ENCODE measurements around the gene MAGEA11.
"Not testable (repeated sequence)": the region's sequence is repeated elsewhere in the genome, so short reads cannot be mapped to it uniquely, and the experiment has no call there.

MAGEA11 gene, protein sequence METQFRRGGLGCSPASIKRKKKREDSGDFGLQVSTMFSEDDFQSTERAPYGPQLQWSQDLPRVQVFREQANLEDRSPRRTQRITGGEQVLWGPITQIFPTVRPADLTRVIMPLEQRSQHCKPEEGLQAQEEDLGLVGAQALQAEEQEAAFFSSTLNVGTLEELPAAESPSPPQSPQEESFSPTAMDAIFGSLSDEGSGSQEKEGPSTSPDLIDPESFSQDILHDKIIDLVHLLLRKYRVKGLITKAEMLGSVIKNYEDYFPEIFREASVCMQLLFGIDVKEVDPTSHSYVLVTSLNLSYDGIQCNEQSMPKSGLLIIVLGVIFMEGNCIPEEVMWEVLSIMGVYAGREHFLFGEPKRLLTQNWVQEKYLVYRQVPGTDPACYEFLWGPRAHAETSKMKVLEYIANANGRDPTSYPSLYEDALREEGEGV

DNA sequence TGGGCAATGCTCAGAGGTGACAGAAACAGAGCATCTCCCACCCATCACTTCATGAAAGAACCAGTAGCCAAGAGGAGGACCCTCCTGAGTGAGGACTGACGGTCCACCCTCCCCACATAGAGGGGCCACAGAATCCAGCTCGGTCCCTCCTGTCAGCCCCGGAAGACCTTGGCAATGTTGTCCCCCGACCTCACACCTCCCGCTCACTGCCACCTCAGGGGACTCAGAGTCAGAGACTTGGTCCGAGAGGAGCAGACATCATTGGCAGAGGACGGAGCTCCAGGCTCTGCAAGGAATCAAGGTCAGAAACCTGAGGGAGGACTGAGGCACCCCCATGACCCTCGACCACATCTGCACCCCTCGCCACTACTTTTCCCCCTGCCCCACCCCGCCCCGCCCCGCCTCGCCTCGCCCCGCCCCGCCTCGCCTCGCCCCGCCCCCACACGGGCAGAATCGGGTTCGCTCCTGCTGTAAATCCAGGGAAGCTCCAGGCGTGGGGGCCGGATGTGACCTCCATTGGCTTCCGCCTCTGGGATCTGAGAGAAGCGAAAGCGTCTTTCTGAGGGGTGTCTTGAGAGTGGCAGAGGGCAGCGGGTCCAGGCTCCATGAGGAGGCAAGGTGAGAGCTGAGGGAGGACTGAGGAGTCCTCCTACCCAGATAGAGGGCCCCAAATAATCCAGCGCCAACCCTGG lies at the start of gene MAGEA11:
Gene MAGEA11, plus strand, starts transcription at position 516 of the 692 bp plus-strand sequence. CDS start 1,100 bp downstream, outside the sequence.
- no peak for DNase-seq

DNA sequence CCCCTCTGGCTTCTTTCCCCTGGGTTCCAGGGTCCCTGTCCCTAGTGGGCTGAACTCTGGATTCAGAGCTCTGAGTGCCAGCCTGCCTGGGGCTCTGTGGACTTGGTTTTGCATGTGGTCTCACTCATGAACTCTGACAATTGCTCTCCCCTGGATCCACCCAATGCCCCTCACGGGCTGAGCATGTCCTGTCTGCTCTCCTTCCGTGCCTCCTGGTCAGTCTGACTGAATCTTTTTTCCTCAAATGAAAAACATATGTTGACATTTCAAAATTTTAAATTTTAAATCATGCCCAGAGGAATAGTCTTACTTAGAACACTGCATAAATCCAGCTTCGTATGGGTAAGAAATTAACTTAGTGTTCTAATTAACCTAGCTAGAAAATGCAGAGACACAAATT lies 36.8 kb upstream of the MAGEA11 start:
- DNase-seq, result not testable (repeated sequence)

DNA sequence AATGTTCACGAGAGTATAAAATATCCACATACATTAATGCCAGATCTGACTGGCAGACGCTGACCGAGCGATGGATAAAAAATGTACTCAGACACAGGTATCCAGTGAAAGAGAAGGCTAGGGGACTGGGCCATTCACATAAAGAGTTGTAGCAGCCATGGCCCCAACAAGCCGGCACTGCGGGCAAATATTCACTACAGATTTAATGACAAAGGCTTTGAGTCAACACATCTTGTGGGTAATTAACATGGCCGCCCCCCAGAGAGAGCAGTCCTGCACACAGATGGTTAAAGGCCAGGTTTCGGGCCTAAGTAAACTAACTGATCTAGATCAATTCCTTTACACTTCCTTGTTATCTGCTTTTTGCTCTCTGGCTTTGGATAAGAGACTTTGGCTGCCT lies 36.3 kb upstream of the MAGEA11 start:
- not testable (repeated sequence) for DNase-seq

DNA sequence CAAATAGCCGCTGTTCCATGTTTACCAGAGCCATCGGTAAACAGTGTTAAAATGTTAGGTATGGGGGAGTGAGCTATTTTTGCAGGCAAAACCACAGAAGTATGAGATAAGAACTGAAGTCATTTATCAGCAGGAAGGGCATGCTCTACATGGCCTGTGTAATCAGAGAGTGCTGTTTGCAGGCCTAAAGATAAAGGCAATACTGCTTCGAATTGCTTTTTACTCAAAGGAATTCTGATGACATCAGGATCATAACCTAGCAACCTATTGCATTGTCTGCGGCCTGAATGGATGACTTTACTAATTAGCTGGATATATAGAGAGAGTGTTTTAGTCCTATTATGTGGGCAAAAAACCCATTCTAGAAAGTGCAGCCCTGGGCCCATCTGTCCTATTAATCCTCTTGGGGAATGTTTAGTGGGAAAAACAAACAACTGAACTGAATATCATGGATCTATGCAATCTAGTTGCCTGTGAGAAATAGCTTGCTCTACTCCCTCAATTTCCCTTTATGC lies 32.6 kb upstream of the MAGEA11 start:
- DNase-seq, result not testable (repeated sequence)

DNA sequence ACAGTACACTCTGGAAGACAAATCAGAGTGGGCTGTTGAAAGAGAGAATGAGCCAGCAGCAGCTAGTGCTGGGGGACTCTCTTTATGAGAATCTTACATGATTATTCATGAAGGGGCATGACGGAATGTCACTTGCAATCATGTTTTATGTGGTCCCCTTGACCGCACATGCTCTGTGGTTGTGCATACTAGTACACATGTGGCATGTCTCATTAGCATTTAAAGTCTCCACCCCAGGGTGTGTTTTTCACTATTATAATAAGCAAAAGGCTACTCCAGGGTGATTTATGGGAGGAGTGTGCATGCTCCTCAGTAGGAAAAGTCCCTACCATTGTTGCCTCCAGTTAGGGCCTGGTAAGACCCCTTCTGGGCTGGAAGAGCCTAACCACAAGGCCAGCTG lies 30.7 kb upstream of the MAGEA11 start:
- DNase-seq, result no peak

DNA sequence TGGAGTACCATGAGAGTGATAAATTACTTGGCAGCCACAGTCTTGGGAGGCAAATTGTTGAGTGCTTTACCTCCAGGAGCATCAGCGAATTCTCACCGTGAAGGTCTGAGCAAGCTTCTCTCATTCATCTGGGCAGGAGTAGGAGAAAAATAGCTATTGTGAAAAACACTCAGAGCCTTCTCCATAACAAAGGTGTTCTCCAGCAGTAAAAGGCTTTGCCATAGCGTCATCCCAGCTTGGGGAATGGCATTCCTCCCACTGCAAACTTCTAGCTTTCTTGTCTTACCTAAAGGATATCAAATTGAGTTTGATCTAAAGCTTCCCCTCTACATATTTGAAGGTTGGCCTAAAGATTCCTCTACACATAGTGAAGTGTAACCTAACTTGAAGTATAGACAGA lies 29.8 kb upstream of the MAGEA11 start:
- no peak for DNase-seq

DNA sequence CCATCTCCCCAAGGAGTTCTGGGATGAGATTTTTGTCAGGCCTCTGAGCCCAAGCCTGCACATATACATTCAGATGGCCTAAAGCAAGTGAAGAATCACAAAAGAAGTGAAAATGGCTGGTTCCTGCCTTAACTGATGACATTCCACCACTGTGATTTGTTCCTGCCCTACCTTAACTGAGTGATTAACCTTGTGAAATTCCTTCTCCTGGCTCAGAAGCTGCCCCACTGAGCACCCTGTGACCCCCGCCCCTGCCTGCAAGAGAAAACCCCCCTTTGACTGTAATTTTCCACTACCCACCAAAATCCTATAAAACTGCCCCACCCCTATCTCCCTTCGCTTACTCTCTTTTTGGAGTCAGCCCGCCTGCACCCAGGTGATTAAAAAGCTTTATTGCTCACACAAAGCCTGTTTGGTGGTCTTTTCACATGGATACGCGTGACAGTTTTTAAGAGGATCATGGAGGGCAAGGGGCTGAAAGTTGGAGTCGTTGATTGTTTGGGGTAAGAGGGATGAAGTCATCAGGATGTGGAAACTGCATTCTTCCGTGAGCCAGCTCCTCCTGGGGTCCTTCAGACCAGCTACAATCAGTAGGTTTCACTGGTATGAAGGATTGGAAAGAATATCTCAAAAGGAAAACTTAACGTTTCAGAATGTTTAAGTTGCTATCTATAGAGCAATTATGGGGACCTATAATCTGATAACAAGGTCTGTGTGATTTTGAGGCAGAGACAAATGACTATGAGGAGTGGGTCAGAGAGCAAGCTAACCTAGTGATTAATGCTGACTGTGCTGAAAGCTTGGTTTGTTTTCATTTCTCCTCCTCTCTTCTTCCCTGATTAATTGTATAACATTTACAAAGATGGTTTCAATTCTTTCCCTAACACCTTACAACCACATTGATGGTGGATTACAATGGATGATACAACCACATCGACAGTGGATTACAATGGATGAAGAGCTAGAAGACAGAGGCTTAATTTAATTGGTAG lies 28.6 kb upstream of the MAGEA11 start:
- no peak for DNase-seq

DNA sequence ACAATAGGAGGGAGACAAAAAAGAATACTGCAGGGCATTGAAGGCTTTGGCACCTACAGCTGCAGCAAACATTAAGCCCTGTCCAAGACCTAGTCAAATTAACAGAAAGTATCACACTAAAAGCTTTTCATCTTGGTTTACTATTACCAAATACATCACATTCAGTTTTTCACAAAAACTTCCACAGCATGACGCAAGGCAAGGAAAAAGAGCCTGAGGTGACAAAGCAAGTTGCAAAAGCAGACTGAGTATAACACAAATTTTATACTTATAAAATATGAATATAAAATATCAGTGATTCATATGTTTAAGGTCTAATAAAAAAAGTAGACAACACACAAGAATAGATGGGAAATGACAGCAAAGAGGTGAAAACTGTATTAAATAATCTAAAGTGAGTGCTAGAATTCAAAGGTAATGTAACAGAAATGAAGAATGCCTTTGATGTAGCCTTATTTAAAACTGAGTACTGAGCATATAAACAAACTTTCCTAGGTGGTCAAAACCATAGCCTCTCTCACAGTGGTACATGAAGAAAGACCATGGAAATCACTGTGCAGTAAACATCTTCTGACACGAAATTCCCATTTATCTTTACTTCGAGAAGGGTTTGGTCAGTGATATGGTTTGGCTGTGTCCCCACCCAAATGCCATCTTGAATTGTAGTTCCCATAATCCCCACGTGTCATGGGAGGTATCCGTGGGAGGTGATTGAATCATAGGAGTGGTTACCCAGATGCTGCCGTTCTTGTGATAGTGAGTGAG lies 27.7 kb upstream of the MAGEA11 start:
- no peak for DNase-seq

DNA sequence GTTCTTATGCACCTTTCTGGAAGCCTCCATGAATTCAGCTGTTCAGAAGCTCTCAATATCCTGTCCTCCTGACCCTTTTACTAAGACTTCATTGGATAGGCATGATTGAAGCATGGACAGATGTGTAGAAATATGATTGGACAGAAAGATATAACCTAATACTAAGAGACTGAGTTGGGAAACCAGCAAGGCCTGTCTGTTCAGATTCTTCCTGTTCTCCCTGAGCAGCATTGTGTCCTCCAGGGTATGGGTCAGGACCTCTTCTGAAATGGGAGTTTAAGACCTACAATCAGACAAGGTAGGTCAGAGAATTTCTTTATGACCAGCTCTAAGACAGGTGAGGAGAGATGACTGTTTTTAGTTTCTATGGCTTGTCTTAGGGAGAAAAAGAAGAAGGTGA lies 23.9 kb upstream of the MAGEA11 start:
- no peak for DNase-seq

DNA sequence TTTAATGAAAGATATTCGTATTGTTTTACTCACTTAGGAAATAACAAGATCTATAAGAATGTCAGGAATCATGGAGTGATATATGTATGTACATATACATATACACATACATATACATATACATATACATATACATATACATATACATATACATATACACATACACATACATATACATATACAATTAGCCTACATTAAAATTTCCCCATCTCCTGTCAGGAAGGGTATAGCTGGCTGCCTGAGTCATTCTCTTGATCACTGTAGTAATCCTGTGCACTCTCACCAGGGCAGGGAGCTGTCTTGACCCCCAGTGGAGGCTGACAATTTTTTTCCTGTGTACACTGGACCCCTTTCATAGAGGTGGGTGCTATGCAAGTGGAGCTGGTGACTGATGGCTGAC lies 23.3 kb upstream of the MAGEA11 start:
- no peak for DNase-seq

DNA sequence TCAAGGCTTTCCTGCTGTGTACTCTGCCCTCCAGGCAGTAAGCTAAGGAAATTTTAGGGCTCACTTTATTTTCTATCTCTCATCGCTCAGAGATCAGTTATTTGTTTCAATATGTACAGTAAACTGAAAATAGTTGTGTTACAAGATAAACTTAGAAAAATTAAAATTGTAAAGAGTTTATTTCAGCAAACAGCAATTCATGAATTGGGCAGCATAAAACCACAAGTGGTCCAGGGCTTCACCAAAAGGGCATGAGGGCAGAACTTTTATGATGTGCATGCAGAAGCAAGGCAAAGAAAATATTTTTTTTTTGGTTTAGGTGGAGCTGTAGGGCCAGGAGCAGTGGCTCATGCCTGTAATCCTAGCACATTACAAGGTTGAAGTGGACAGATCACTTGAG lies 20.1 kb upstream of the MAGEA11 start:
- no peak for DNase-seq

DNA sequence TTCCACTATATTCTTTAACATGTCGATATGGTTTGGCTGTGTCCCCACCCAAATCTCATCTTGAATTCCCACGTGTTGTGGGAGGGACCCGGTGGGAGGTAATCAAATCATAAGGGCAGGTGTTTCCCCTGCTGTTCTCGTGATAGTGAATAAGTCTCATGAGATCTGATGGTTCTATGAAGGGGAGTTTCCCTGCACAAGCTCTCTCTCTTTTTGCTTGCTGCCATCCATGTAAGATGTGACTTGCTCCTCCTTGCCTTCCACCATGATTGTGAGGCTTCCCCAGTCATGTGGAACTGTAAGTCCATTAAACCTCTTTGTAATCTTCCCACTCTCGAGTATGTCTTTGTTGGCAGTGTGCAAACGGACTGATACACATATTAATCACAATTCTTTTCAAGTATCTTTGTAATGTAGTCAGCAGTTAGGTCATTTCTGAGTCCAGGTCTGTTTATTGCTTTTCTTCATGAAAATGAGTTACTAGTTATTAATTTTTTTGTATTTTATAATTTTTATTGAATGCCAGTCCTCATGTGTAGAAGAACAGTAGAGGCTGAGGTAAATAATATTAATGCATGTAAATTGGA lies 19.1 kb upstream of the MAGEA11 start:
- not testable (repeated sequence) for DNase-seq

DNA sequence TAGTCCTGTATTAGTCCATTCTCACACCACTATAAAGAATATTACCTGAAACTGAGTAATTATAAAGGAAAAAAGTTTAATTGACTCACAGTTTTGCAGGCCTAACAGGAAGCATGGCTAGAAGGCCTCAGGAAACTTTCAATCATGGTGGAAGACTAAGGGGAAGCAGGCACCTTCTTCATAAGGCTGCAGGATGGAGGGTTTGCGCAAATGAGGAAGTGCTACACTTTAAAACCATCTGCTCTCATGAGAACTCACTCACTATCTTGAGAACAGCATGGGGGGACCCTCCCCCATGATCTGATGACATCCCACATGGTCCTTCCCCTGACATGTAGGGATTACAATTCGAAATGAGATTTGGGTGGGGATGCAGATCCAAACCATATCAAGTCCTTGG lies 12.1 kb upstream of the MAGEA11 start:
- DNase-seq, result no peak

DNA sequence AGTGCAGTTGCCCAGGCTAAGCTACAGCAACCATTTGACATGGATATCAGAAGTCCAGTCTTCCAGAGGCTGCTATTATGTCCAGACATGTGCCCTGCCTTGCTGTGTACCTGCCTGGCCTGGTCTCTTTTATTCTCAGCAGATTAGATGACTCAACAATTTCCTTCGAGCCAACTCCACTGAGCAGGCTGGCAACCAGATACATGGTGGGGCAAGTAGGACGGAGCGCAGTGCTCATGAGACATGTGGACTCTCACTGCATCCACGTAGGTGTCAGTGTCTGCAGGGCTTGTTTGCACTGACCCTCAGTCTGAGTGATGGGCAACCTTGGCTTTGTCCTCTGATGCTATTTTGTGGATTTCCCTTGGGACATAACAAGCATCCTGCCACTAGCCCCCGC lies 7.2 kb upstream of the MAGEA11 start:
- DNase-seq, result no peak

DNA sequence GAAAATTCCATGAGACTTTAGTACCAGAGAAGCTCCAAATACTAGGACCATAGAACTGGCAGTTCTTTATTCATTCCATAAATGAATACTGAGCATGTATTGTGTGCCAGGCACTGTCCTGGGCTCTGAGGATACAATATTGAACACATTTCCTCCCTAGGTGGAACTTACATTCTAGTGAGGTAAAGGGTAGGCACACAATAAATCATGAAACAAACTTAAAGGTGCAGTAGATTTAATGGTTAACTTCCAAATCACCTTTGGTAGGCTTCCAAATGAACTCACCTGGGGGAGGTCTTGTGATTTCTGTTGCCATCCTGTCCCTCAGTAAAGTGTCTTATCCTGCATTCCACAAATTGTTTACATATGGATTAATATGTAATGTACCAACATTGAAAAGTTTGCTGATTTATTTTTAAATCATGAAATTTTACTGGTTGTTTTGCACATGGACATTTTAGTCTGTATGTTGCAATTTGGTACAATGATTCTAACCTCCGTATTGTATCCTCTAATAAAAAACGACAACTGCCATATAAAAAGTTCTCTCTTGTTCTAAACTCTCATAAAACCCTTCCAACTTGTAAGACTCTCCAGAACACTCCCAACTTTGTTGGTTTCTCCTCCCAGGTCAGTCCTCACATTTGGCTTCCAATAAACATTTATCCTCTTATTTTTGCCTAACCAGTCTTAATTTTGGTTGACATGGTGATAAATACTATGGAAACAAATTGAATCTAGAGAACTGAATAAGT lies 4.5 kb upstream of the MAGEA11 start:
- DNase-seq, result no peak

DNA sequence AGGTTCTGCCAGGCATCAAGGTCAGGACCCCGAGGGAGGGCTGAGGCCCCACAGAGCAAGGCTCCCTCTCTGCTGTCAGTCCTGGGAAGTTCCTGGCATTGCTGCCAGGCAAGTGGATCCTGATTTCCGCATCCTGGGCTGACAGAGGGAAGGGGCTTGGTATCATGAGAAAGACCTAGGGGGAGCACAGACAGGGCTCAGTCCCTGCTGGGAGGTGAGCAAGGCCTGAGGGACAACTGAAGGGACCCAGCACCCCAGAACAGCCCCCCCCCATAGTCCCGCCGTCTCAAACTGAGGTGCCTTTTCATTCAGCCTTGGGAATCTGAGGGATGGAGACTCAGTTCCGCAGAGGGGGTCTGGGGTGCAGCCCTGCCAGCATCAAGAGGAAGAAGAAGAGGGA lies 971 bp downstream of the MAGEA11 start:
- no peak for DNase-seq

DNA sequence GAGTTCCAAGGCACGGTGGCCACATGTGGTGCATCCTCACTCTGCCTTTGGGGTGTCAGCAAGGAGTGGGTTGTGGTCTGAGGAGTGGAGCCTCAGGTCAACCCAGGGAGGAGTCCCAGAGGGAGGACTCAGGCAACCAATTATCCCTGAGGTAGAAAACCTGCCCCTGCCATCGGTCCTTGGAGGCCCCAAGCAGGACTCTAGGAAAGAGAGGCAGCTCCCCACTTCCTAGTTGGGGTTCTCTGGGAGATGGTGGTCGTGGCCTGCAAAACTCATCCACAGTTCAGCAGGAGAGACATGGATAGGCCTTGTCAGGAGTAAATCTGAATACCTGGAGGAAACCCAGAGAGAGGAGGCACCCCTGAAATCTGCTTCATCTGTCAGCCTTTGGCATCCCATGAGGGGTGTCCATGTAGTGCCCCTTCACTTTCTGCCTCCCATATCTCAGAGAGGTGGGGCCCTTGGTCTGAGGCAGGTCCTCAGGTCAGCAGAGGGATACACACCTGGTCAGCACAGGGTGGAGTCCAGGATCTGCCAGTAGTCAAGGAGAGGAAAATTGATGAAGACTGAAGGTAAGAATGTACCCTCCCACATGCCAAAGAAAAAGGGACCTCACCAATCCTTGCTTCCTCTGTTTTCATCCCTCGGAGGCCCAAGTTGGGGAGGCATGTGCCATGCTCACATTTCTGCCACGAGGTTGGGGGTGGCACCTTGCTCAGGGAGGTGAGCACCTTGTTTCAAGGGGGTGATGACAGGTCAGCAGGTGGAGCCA lies 1.6 kb downstream of the MAGEA11 start:
- DNase-seq, result no peak

DNA sequence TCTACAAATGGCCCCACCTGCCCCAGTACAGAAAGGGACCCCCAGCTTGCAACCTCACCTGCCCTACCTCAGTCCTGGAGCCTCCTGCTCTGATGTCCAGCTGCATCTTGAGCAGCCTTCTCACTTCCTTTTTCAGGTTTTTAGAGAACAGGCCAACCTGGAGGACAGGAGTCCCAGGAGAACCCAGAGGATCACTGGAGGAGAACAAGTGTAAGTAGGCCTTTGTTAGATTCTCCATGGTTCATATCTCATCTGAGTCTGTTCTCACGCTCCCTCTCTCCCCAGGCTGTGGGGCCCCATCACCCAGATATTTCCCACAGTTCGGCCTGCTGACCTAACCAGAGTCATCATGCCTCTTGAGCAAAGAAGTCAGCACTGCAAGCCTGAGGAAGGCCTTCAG lies 3.6 kb downstream of the MAGEA11 start:
- DNase-seq, result no peak

DNA sequence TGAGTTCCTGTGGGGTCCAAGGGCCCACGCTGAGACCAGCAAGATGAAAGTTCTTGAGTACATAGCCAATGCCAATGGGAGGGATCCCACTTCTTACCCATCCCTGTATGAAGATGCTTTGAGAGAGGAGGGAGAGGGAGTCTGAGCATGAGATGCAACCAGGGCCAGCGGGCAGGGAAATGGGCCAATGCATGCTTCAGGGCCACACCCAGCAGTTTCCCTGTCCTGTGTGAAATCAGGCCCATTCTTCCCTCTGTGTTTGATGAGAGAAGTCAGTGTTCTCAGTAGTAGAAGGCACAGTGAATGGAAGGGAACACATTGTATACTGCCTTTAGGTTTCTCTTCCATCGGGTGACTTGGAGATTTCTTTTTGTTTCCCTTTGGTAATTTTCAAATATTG lies 4.8 kb downstream of the MAGEA11 start:
- no peak for DNase-seq

DNA sequence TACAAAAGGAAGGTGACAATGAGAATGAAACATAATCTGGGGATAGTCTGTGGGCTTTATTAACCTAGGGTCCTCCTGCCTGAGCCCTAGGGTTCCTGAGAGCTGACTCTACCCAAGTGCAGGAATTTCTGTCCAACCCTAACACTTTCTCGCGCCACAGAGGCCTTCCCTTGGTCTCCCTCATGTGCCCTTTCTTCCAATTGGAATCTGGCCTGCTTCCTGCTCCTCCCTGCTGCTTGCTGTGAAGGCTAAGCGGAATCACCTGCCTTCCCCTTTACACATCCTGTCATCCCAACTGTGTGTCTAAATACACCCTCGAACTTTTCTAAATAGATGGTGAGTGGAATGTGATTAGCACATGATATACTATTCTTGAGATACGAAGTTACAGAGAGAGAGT lies 5.9 kb downstream of the MAGEA11 start:
- DNase-seq, result no peak
